Panc1 (cell line): ENCODE results near the gene SYNPO. TPM values are rescaled to one million over a fixed set of nuclear protein-coding genes. Genes with fewer than 3 reads are reported as not detected.

ENCODE experiments used
- ATAC-seq: fragments of 200-7000 bp; cut with Tn5 transposase; 2 replicates; pipeline ENCODE4 v1.9.1; 2020; ENCODE audit warnings: mild to moderate bottlenecking, moderate library complexity
- BruUV-seq: library from RNA; stranded (reverse); fragments of 400-500 nt; replicated peaks from 2 replicates; lab custom pipeline; 2021; lab: Mats Ljungman, UMichigan
- CTCF ChIA-PET: fragments of 300-600 bp; sonication (Branson Sonifier 250); formaldehyde crosslinking; loops from one replicate; lab custom pipeline; 2022; ENCODE audit warnings: antibody characterized with exemption; lab: Charles Lee
- POLR2A ChIA-PET: fragments of 300-600 bp; sonication (Branson Sonifier 250); formaldehyde crosslinking; loops from one replicate; lab custom pipeline; 2022; ENCODE audit warnings: antibody characterized with exemption; lab: Charles Lee
- DNase-seq: peaks from one replicate; pipeline ENCODE4 v3.0.0-alpha.2; 2010; ENCODE audit warnings: low read depth, low spot score
- H3K27ac ChIP-seq: 2 replicates; pipeline ENCODE4 v1.5.1; 2011; ENCODE audit warnings: mild to moderate bottlenecking, low read length, inconsistent platforms
- H3K27me3 ChIP-seq: fragments of 200-500 bp; sonication (Bioruptor generic); 2 replicates; pipeline ENCODE4 v1.6.0; 2014; ENCODE audit warnings: low read length, inconsistent platforms; ENCODE audit not compliant: control insufficient read depth, insufficient read depth
- H3K36me3 ChIP-seq: fragments of 200-500 bp; sonication (Bioruptor generic); 2 replicates; pipeline ENCODE4 v1.5.1; 2014; ENCODE audit warnings: inconsistent platforms, mild to moderate bottlenecking, low read length, moderate library complexity; ENCODE audit not compliant: control insufficient read depth, insufficient read depth
- H3K4me1 ChIP-seq: 2 replicates; pipeline ENCODE4 v1.5.1; 2011; ENCODE audit warnings: inconsistent platforms, mild to moderate bottlenecking, low read length, moderate library complexity; ENCODE audit not compliant: control insufficient read depth, insufficient read depth
- H3K4me3 ChIP-seq, 2 experiments: 2 replicates each; pipeline ENCODE4 v1.5.1; 2011 to 2012; ENCODE audit warnings: low read depth in 2 of 2, low read length in 2 of 2, mild to moderate bottlenecking in 2 of 2, inconsistent platforms in 1 of 2, moderate library complexity in 1 of 2
- H3K9me3 ChIP-seq: fragments of 200-500 bp; sonication (Bioruptor generic); 2 replicates; pipeline ENCODE4 v1.5.1; 2014; ENCODE audit warnings: low read depth, mild to moderate bottlenecking, inconsistent platforms, low read length, moderate library complexity; ENCODE audit not compliant: control insufficient read depth, insufficient read depth
- POLR2AphosphoS5 ChIP-seq: IDR thresholded peaks from 2 replicates; pipeline ENCODE4 v1.6.1; 2012; ENCODE audit warnings: mild to moderate bottlenecking, low read depth, low read length, moderate library complexity
- SIN3A ChIP-seq: IDR thresholded peaks from 2 replicates; pipeline ENCODE4 v1.6.1; 2012; ENCODE audit warnings: low read depth, mild to moderate bottlenecking, low read length, moderate library complexity, borderline replicate concordance; ENCODE audit not compliant: insufficient read depth
- TCF7L2 ChIP-seq: IDR thresholded peaks from 2 replicates; pipeline ENCODE4 v1.6.1; 2011; ENCODE audit warnings: mild to moderate bottlenecking, low read depth, low read length, inconsistent platforms
- in situ Hi-C: cut with HindIII; loops from 2 replicates; pipeline ENCODE4 v1.10.0; 2016; ENCODE audit warnings: low sequenced_read_pairs, low pct_unique_long_range_greater_than_20kb
- intact Hi-C: fragments of 100-400 bp; cut with micrococcal nuclease; formaldehyde crosslinking; loops from one replicate; pipeline ENCODE4 v1.10.0; 2022; ENCODE audit not compliant: unreplicated experiment
- total RNA-seq: library from RNA; stranded (reverse); gene quantifications from one replicate; pipeline ENCODE4 v1.2.1, GENCODE V29; 2021; ENCODE audit not compliant: unreplicated experiment
- TF ChIP-seq, protein P1 (sequence below), 2 experiments: IDR thresholded peaks; 2 replicates each; pipeline ENCODE4 v1.6.1; 2011 to 2012; ENCODE audit warnings: low read depth in 2 of 2, control low read depth in 1 of 2, low read length in 1 of 2, mild to moderate bottlenecking in 1 of 2, moderate library complexity in 1 of 2; ENCODE audit not compliant: insufficient read depth in 1 of 2
- TF ChIP-seq, protein P2 (sequence below): fragments of 450-650 bp; IDR thresholded peaks from 2 replicates; pipeline ENCODE4 v1.5.1; 2017; ENCODE audit warnings: mild to moderate bottlenecking

Gene SYNPO
- total RNA-seq, 1 experiment from 2014 or later: 82.8 TPM

DNA sequence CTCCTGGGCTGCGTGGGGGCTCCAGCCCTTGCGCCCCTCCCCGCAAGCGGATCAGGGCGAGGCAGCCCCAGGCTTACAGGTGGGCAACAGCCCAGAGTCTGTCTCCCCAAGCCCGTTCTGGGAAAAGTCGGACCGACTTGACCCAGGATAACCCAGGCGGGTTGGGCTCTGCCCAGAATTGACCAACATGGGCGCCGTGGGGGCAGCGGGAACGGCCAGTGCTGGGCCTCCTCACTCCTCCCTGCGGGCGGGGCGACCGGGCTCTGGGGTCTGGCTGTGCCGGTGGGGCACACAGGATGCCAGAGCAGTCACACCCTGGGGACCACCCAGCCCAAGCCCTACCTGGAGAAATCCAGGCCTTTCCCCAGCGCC lies 15.3 kb upstream of the SYNPO start:
- no peak for DNase-seq
- Histone ChIP-seq H3K27ac (peak overlapping the region; percentile 82), H3K4me3 (peak overlapping the region; percentile 64 to 66), H3K36me3 (no peaks in the 10 kb centered on the region; the same call in 1 of the 2 replicates), H3K9me3 (no peaks in the 10 kb centered on the region), H3K27me3 (no peaks in the 10 kb centered on the region), H3K4me1 (peaks cover 63% of the 10 kb centered on the region)
- ChIA-PET POLR2A (no interaction called here), CTCF (no interaction called here)
- BruUV-seq: no TSS peak
- intact Hi-C loops (no loop called here), in situ Hi-C loops (no loop called here)
- peak; percentile 46; the same call in 1 of the 2 replicates for ATAC-seq
- TF ChIP-seq, protein P1, sequence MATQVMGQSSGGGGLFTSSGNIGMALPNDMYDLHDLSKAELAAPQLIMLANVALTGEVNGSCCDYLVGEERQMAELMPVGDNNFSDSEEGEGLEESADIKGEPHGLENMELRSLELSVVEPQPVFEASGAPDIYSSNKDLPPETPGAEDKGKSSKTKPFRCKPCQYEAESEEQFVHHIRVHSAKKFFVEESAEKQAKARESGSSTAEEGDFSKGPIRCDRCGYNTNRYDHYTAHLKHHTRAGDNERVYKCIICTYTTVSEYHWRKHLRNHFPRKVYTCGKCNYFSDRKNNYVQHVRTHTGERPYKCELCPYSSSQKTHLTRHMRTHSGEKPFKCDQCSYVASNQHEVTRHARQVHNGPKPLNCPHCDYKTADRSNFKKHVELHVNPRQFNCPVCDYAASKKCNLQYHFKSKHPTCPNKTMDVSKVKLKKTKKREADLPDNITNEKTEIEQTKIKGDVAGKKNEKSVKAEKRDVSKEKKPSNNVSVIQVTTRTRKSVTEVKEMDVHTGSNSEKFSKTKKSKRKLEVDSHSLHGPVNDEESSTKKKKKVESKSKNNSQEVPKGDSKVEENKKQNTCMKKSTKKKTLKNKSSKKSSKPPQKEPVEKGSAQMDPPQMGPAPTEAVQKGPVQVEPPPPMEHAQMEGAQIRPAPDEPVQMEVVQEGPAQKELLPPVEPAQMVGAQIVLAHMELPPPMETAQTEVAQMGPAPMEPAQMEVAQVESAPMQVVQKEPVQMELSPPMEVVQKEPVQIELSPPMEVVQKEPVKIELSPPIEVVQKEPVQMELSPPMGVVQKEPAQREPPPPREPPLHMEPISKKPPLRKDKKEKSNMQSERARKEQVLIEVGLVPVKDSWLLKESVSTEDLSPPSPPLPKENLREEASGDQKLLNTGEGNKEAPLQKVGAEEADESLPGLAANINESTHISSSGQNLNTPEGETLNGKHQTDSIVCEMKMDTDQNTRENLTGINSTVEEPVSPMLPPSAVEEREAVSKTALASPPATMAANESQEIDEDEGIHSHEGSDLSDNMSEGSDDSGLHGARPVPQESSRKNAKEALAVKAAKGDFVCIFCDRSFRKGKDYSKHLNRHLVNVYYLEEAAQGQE (IDR thresholded peaks at IDR 0.05; ENCODE audit: insufficient read depth in 1 of 2, low read depth in 2 of 2, low read length in 1 of 2): no peak
- TF ChIP-seq SIN3A (no peak), POLR2AphosphoS5 (no peak), TCF7L2 (no peak)
- TF ChIP-seq, protein P2, sequence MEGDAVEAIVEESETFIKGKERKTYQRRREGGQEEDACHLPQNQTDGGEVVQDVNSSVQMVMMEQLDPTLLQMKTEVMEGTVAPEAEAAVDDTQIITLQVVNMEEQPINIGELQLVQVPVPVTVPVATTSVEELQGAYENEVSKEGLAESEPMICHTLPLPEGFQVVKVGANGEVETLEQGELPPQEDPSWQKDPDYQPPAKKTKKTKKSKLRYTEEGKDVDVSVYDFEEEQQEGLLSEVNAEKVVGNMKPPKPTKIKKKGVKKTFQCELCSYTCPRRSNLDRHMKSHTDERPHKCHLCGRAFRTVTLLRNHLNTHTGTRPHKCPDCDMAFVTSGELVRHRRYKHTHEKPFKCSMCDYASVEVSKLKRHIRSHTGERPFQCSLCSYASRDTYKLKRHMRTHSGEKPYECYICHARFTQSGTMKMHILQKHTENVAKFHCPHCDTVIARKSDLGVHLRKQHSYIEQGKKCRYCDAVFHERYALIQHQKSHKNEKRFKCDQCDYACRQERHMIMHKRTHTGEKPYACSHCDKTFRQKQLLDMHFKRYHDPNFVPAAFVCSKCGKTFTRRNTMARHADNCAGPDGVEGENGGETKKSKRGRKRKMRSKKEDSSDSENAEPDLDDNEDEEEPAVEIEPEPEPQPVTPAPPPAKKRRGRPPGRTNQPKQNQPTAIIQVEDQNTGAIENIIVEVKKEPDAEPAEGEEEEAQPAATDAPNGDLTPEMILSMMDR: no peak

DNA sequence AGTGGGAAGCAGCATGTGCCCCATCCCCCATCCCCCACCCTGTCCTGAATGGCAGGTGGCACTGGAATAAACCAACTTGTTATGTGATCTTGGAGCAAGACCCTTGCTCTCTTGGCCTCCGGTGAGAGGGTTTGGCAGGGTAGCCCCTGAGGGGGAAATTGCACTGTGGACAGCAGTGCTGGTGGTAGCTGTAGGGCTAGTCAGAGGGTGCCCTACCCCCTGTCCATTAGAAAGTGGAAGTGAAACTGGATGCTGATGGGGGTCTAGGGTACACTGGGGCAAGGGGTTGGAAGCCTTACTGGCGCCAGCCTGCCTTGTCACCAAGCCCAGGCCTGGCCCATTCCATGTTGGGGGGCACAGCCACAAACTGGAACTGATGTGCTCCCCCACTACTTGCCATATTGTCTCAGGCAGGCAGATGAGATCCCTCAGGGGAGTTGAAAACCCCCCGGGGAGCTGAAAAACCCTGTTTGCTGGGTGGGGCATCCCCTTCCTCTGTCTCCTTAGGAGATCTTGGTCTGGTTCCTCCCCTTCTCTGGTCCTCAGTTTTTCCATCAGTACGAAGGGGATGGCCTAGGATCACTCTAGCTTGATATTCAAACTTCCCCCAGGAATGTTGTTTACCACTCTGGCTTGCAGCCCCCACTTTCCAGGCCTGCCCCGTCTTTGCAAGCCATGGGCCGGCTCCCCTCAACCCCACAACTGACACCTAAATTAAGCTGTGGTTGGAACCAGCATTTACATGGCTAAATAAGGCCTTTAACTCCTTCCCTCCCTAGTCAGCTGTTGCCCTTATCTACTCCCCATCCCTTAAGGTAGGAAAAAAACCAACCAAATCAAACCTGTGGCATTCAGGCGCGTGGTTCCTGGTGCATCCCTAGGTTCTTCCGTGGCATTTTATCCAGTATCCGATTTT lies 14.4 kb upstream of the SYNPO start:
- DNase-seq (no peak), ATAC-seq (no peak)
- no peak for TF ChIP-seq TCF7L2
- Histone ChIP-seq H3K4me3 (peak overlapping the region; percentile 64 to 66), H3K27ac (peak overlapping the region; percentile 82), H3K9me3 (no peaks in the 10 kb centered on the region), H3K36me3 (no peaks in the 10 kb centered on the region; the same call in 1 of the 2 replicates), H3K4me1 (peaks cover 73% of the 10 kb centered on the region), H3K27me3 (no peaks in the 10 kb centered on the region)
- POLR2A ChIA-PET: no interaction called here
- CTCF ChIA-PET: interaction anchor here (0.6 kb wide), 1 partner anchor 175 kb away, joined by 3 read pairs; no protein-coding TSS in a partner anchor
- in situ Hi-C loops (no loop called here), intact Hi-C loops (no loop called here)
- BruUV-seq: no TSS peak

DNA sequence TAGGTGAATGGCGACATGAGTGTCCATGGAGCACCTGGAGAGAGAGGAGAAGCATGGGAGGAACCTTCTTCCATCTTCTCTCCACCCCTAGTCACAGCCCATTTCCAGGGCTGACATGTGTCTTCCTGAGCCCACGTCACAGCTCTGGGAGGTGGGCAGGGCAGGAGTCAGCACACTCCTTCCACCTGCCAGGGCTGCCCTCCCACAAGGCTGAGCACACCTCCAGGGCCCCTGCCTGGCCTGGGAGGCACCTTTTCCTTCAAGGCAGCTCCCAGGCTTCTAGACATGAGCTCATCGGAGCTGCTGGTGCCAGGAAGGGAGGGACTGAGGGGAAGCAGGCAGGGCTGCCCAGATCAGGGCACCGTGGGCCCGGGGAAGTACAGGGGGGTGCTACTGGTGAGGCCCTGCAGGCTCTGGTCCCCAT lies 13.6 kb upstream of the SYNPO start:
- in situ Hi-C loops: no loop called here
- Histone ChIP-seq H3K4me3 (no peak overlapping the region), H3K27ac (peak overlapping the region; percentile 82), H3K36me3 (no peaks in the 10 kb centered on the region; the same call in 1 of the 2 replicates), H3K4me1 (peaks cover 80% of the 10 kb centered on the region), H3K9me3 (no peaks in the 10 kb centered on the region), H3K27me3 (no peaks in the 10 kb centered on the region)
- ChIA-PET CTCF (no interaction called here), POLR2A (no interaction called here)
- no TSS peak for BruUV-seq
- no peak for ATAC-seq
- intact Hi-C loops: no loop called here
- TF ChIP-seq, protein P1 (IDR thresholded peaks at IDR 0.05; ENCODE audit: insufficient read depth in 1 of 2, low read depth in 2 of 2, low read length in 1 of 2): no peak
- TF ChIP-seq, protein P2: no peak
- no peak for TF ChIP-seq POLR2AphosphoS5
- TF ChIP-seq SIN3A: no peak
- no peak for TF ChIP-seq TCF7L2
- no peak for DNase-seq
